MM.1S (cell line): ENCODE measurements around the gene ARHGAP35.

ENCODE experiments used
- EZH2phosphoT487 ChIP-seq: fragments of 300-600 bp; sonication (generic); IDR thresholded peaks from 2 replicates; pipeline ENCODE4 v1.6.1; 2018; ENCODE audit warnings: antibody characterized with exemption, low read length
- TF ChIP-seq, protein P1 (sequence below): fragments of 300-600 bp; sonication (generic); IDR thresholded peaks from 2 replicates; pipeline ENCODE4 v1.5.1; 2016; ENCODE audit warnings: antibody characterized with exemption, low read length, mixed read lengths

- TF ChIP-seq, protein P1, sequence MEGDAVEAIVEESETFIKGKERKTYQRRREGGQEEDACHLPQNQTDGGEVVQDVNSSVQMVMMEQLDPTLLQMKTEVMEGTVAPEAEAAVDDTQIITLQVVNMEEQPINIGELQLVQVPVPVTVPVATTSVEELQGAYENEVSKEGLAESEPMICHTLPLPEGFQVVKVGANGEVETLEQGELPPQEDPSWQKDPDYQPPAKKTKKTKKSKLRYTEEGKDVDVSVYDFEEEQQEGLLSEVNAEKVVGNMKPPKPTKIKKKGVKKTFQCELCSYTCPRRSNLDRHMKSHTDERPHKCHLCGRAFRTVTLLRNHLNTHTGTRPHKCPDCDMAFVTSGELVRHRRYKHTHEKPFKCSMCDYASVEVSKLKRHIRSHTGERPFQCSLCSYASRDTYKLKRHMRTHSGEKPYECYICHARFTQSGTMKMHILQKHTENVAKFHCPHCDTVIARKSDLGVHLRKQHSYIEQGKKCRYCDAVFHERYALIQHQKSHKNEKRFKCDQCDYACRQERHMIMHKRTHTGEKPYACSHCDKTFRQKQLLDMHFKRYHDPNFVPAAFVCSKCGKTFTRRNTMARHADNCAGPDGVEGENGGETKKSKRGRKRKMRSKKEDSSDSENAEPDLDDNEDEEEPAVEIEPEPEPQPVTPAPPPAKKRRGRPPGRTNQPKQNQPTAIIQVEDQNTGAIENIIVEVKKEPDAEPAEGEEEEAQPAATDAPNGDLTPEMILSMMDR, result no peak
- TF ChIP-seq EZH2phosphoT487, result no peak
Measured at GRCh38 chr19:46844067-46844489, 16.7 kb upstream of the ARHGAP35 start.
